IPS DF 4.7 (cell line): ENCODE data around the gene CAP2.

Experiments used
- DNase-seq: peaks from one replicate; pipeline ENCODE4 v3.0.0-alpha.2; 2013; ENCODE audit warnings: low spot score; ENCODE audit errors: extremely low read depth

The CAP2 gene

GRCh38 chr6:17472653-17473183, 79.3 kb downstream of the CAP2 start:
- DNase-seq = no peak

GRCh38 chr6:17473554-17473953, 80.2 kb downstream of the CAP2 start:
- no peak for DNase-seq

GRCh38 chr6:17474289-17474688, 80.9 kb downstream of the CAP2 start:
- DNase-seq = no peak

- no peak for DNase-seq
These were observed 82.3 kb downstream of the CAP2 start for GRCh38 chr6:17475606-17476244.

GRCh38 chr6:17476511-17476910, 83.1 kb downstream of the CAP2 start:
- DNase-seq = no peak

GRCh38 chr6:17477356-17477755, 84.0 kb downstream of the CAP2 start:
- DNase-seq = no peak

GRCh38 chr6:17478223-17478907, 85.0 kb downstream of the CAP2 start:
- no peak for DNase-seq

- no peak for DNase-seq
These were observed 85.6 kb downstream of the CAP2 start for GRCh38 chr6:17478946-17479345.

GRCh38 chr6:17480476-17480875, 87.1 kb downstream of the CAP2 start:
- no peak for DNase-seq

- no peak for DNase-seq
These were observed 89.3 kb downstream of the CAP2 start for GRCh38 chr6:17482711-17483110.

GRCh38 chr6:17483391-17484016, 90.1 kb downstream of the CAP2 start:
- no peak for DNase-seq

GRCh38 chr6:17484201-17484849, 90.9 kb downstream of the CAP2 start:
- DNase-seq = no peak

GRCh38 chr6:17485181-17485580, 91.8 kb downstream of the CAP2 start:
- DNase-seq = no peak

GRCh38 chr6:17485946-17486345, 92.6 kb downstream of the CAP2 start:
- no peak for DNase-seq

GRCh38 chr6:17486680-17487079, 93.3 kb downstream of the CAP2 start:
- no peak for DNase-seq

- no peak for DNase-seq
These were observed 97.3 kb downstream of the CAP2 start for GRCh38 chr6:17490724-17491123.

GRCh38 chr6:17491416-17492142, 98.2 kb downstream of the CAP2 start:
- DNase-seq = no peak

- DNase-seq = no peak
These were observed 99.0 kb downstream of the CAP2 start for GRCh38 chr6:17492350-17492749.

- no peak for DNase-seq
These were observed 99.9 kb downstream of the CAP2 start for GRCh38 chr6:17493286-17493685.

GRCh38 chr6:17494177-17494576, 100.8 kb downstream of the CAP2 start:
- no peak for DNase-seq

GRCh38 chr6:17494919-17495318, 101.5 kb downstream of the CAP2 start:
- DNase-seq = no peak
